Fibroblast of peridontal ligament (primary cell): ENCODE data around the gene PARVB.
"Not testable (repeated sequence)": the region's sequence is repeated elsewhere in the genome, so short reads cannot be mapped to it uniquely, and the experiment has no call there.

Experiments
- DNase-seq: peaks from one replicate; pipeline ENCODE4 v3.0.0-alpha.2; 2010; ENCODE audit errors: extremely low read depth

The PARVB gene

DNA sequence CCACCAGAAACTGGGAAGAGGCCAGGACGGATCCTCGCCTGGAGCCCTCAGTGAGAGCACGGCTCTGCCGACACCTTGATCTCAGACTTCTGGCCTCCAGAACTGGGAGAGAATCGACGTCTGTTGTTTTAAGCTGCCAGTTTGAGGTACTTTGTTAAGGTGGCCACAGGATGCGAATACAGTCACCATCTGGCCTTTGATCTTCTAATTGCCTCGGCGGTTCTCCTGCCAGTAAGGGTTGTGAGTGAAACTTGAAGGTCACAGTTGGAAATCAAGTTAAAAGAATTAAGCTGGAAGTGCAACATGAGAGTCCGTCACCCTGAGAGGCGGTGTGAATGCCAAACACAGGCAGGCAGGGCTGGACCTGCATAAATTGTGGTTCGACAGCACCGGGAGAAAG lies 27.9 kb downstream of the PARVB start:
- no peak for DNase-seq

GRCh38 chr22:44055805-44056204 lies 31.7 kb downstream of the PARVB start:
- no peak for DNase-seq

- DNase-seq: not testable (repeated sequence)
Observed at GRCh38 chr22:44056649-44057048, 32.5 kb downstream of the PARVB start.

GRCh38 chr22:44057401-44057987 lies 33.4 kb downstream of the PARVB start:
- no peak for DNase-seq

GRCh38 chr22:44063462-44064371 lies 39.6 kb downstream of the PARVB start:
- DNase-seq: no peak

DNA sequence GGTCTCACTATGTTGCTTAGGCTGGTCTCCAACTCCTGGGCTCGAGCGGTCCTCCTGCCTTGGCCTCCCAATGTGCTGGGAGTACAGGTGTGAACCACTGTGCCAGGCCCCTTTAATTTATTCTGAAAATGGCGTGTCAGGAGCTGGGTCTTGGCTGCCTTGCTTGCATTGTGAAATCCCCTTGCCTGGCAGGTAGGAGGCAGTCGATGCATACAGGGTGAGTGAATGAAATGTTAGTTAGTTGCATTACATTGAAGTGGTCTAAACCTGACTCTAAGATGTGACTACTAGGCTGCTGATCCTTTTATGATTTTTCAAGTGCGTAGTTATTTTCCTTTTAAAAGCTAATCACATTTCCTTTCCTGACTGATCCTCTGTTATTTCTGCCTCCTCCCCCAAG lies 42.9 kb downstream of the PARVB start:
- no peak for DNase-seq

- DNase-seq: no peak
Observed at GRCh38 chr22:44067901-44068300, 43.8 kb downstream of the PARVB start.

DNA sequence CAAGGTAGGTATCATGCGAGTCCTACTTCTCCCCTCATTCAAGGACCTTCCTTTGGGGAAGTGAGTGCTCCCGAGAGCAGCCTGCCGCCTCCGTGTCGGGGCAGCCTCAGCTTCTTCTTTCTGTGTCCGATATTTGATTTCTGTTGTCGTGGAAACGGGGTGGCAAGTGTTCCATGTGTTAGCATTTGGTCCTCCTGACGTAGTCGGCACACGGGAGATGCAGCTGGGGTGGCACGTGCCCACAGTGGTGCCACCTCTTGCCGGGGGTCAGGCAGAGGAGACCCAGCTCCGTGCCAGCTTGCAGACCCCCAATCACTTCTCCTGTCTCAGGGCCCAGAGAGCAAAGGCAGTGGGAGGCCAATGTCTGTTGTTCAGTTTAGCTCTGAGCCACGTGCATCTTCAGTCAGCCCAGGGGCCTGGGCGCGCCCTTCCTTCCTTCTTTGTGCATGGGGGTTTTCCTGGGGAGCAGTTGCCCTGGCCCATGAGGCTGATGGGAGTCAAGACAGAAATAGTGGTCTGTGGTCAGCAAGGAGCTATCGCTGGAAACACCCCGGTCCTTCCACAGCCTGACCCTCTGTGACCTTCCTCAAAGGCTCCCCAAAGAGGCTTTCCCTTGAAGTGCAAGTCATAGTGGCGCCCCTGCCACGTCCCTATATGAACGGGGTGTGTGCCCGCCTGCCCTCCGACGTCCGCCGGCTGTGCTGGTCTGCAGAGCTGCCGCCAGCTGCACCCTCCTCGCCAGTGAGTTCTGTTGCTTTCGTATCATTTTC lies 44.5 kb downstream of the PARVB start:
- no peak for DNase-seq

DNA sequence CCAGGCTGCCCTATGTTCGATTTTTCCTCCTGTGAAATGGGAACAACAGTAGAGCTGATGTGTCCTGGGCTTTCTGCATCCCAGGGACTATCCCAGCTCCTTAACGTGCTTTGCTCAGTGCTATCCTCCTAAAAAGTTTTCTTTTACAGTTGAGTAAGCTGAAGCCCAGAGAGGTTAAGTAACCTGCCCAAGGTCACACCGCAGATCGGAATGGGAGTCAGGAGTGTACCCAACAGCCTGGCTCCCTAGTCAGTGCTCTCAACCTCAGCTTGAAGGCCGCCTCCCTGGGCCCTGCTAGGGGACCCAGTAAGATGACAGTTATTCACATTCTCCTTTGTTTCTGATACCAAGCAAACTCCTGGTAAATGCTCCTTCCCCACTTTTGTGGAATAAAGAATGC lies 45.9 kb downstream of the PARVB start:
- no peak for DNase-seq

DNA sequence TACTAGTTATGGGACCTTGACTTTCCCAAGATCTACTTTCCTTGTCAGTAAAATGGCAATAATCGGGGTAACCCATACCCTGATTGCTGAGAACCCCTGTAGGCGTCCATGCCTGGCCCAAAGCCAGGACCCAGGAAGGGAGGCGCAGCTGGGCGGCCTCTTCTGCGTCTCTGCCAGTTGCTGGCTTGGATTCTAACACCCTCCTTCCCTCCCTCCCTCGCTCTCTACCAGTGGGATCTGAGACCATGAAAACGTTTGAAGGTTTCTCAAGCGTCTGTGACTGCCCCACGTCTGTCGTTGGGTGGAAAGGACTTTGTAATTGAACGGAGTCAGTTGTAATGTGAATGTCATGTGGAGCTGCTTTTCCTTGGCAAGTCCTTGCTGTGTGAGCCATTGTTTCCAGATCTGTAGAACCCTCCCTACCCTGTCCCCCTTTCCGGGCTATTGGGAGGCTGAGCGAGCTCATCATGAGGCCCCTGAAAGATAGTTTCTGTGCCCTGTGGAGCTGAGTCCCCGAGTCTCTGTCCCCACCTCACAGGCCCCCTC lies 47.8 kb downstream of the PARVB start:
- DNase-seq: no peak

GRCh38 chr22:44074337-44074984 lies 50.4 kb downstream of the PARVB start:
- DNase-seq: no peak

- no peak for DNase-seq
Observed at GRCh38 chr22:44075022-44075421, 50.9 kb downstream of the PARVB start.

DNA sequence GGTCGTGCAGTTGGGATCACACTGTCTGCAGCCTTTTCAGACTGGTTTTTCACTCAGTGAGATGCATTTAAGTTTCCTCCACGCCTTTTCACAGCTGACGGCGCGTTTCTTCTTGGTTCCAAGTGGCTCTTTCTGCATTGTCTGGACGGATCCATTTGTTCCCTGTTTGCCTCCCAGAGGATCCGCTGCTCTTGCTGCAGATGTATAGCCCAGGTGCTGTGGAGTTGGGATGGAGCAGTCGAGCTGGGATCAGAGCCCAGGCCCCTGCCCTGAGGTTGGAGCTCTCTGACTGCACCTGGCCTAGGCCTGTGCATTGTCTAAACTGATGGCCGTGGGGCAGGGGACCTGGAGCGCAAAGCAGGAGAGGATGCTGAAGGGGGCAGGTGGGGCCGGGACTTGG lies 51.6 kb downstream of the PARVB start:
- DNase-seq: no peak

DNA sequence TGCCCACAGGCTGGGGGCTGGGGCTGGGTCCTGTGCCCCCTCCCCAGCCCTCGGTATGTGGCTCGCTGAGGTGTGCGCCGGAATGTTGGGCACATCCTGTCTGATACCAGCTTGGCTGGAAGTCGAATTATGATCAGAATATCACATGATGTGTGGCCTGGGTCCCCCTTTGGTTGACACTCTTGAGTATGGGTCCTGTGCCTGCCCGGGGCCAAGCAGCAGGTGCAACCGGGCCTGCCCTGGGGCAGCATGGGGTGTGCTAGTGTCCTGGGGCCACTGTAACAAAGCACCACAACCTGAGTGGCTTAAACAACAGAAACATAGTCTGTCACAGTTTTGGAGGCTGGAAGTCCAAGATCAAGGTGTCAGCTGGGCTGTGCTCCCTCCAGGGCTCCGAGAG lies 52.7 kb downstream of the PARVB start:
- no peak for DNase-seq

GRCh38 chr22:44080936-44081861 lies 57.1 kb downstream of the PARVB start:
- peak; percentile 79 for DNase-seq

- no peak for DNase-seq
Observed at GRCh38 chr22:44082801-44083200, 58.7 kb downstream of the PARVB start.

GRCh38 chr22:44084044-44084772 lies 60.1 kb downstream of the PARVB start:
- no peak for DNase-seq

- DNase-seq: peak; percentile 38
Observed at GRCh38 chr22:44085743-44086270, 61.7 kb downstream of the PARVB start.

GRCh38 chr22:44086271-44087088 lies 62.4 kb downstream of the PARVB start:
- no peak for DNase-seq
